KMS-11 (cell line): ENCODE data around the gene ZNF317.
A peak's percentile ranks its signal among the peaks of the same experiment; 100 is the strongest.
"Not testable (repeated sequence)": the region's sequence is repeated elsewhere in the genome, so short reads cannot be mapped to it uniquely, and the experiment has no call there.

ENCODE experiments used
- H2AFZ ChIP-seq: fragments of 200-600 bp; sonication (generic); 2 replicates; pipeline ENCODE4 v1.6.1; 2016; ENCODE audit warnings: antibody characterized with exemption, mixed run types, low read depth
- H3K27ac ChIP-seq: fragments of 200-600 bp; sonication (generic); 2 replicates; pipeline ENCODE4 v1.6.1; 2016; ENCODE audit warnings: mild to moderate bottlenecking, mixed run types
- H3K27me3 ChIP-seq: fragments of 200-600 bp; sonication (generic); 2 replicates; pipeline ENCODE4 v1.6.1; 2017; ENCODE audit warnings: mild to moderate bottlenecking, low read depth, mixed run types, moderate library complexity; ENCODE audit not compliant: insufficient read depth
- H3K36me3 ChIP-seq: fragments of 200-600 bp; sonication (generic); 2 replicates; pipeline ENCODE4 v1.6.1; 2017; ENCODE audit warnings: mild to moderate bottlenecking, mixed run types; ENCODE audit not compliant: insufficient read depth
- H3K4me1 ChIP-seq: fragments of 200-600 bp; sonication (generic); 2 replicates; pipeline ENCODE4 v1.6.1; 2016; ENCODE audit warnings: mild to moderate bottlenecking, low read depth, mixed run types; ENCODE audit not compliant: poor library complexity, severe bottlenecking
- H3K4me2 ChIP-seq: fragments of 200-600 bp; sonication (generic); 2 replicates; pipeline ENCODE4 v1.7.0; 2016; ENCODE audit warnings: mild to moderate bottlenecking, mixed run types
- H3K4me3 ChIP-seq: fragments of 200-600 bp; sonication (generic); IDR thresholded peaks from 2 replicates; pipeline ENCODE4 v1.6.1; 2017; ENCODE audit warnings: low read depth, low read length, mixed read lengths; ENCODE audit not compliant: insufficient read depth
- H3K79me2 ChIP-seq: fragments of 200-600 bp; sonication (generic); 2 replicates; pipeline ENCODE4 v1.6.1; 2016; ENCODE audit warnings: low read depth, mixed run types; ENCODE audit not compliant: insufficient read depth
- H3K9ac ChIP-seq: fragments of 200-600 bp; sonication (generic); 2 replicates; pipeline ENCODE4 v1.6.1; 2016; ENCODE audit warnings: mild to moderate bottlenecking, mixed run types
- H4K20me1 ChIP-seq: fragments of 200-600 bp; sonication (generic); 2 replicates; pipeline ENCODE4 v1.6.1; 2016; ENCODE audit warnings: mild to moderate bottlenecking, mixed run types; ENCODE audit not compliant: insufficient read depth
- TF ChIP-seq, protein P1 (sequence below): fragments of 200-600 bp; sonication (generic); conservative IDR thresholded peaks from 2 replicates; pipeline ENCODE4 v1.6.1; 2017; ENCODE audit warnings: low read depth, mild to moderate bottlenecking, antibody characterized with exemption, low read length, moderate library complexity, mixed read lengths

Gene ZNF317

DNA sequence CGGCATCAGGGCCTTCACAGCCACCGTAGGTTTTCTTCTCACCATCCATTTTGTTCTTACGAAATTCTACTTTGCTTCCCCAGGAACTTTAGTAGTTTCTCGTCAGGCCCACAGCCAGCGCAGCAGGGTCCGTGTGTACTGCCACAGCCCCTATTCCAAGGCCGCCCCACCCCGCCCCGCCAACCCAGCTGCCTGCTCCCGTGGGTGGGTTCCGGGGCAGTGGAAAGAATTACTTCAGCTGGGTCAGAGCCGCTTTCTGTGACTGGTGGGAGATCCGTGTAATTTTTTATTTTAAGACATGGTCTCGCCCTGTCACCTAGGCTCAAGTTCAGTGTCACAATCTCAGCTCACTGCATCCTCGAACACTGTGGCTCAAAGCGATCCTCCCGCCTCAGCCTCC, 42.8 kb downstream of the ZNF317 start:
- Histone ChIP-seq H3K36me3 (no peaks in the 10 kb centered on the region), H3K79me2 (no peaks in the 10 kb centered on the region), H3K4me3 (no peak overlapping the region), H3K27me3 (no peaks in the 10 kb centered on the region; the same call in 1 of the 2 replicates), H4K20me1 (no peaks in the 10 kb centered on the region), H3K4me1 (no peaks in the 10 kb centered on the region), H3K27ac (no peak overlapping the region), H3K4me2 (no peak overlapping the region), H3K9ac (no peak overlapping the region), H2AFZ (no peak overlapping the region)
- TF ChIP-seq, protein P1, sequence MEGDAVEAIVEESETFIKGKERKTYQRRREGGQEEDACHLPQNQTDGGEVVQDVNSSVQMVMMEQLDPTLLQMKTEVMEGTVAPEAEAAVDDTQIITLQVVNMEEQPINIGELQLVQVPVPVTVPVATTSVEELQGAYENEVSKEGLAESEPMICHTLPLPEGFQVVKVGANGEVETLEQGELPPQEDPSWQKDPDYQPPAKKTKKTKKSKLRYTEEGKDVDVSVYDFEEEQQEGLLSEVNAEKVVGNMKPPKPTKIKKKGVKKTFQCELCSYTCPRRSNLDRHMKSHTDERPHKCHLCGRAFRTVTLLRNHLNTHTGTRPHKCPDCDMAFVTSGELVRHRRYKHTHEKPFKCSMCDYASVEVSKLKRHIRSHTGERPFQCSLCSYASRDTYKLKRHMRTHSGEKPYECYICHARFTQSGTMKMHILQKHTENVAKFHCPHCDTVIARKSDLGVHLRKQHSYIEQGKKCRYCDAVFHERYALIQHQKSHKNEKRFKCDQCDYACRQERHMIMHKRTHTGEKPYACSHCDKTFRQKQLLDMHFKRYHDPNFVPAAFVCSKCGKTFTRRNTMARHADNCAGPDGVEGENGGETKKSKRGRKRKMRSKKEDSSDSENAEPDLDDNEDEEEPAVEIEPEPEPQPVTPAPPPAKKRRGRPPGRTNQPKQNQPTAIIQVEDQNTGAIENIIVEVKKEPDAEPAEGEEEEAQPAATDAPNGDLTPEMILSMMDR, result no peak

DNA sequence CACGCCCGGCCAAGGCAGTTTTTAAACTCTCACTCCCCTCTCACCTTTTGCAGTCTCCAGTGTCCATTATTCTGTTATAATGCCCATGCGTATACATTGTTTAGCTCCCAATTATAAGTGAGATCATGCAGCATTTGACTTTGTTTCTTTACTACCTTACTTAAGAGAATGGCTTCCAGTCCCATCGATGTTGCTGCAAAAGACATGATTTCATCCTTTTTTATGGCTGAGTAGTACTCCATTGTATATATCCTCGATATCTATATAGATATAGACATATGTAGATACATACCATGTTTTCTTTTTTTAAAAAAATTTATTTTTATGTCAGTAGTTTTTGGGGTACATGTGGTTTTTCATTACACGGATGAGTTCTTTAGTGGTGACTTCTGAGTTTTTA, 47.0 kb downstream of the ZNF317 start:
- H3K4me3 ChIP-seq, result no peak overlapping the region
- H3K27me3 ChIP-seq, result no peaks in the 10 kb centered on the region
- H2AFZ ChIP-seq, result no peak overlapping the region
- H4K20me1 ChIP-seq, result no peaks in the 10 kb centered on the region
- no peak overlapping the region for H3K4me2 ChIP-seq
- no peaks in the 10 kb centered on the region for H3K36me3 ChIP-seq
- H3K9ac ChIP-seq, result no peak overlapping the region
- H3K4me1 ChIP-seq, result no peaks in the 10 kb centered on the region
- no peak overlapping the region for H3K27ac ChIP-seq
- H3K79me2 ChIP-seq, result no peaks in the 10 kb centered on the region
- TF ChIP-seq, protein P1, result no peak

DNA sequence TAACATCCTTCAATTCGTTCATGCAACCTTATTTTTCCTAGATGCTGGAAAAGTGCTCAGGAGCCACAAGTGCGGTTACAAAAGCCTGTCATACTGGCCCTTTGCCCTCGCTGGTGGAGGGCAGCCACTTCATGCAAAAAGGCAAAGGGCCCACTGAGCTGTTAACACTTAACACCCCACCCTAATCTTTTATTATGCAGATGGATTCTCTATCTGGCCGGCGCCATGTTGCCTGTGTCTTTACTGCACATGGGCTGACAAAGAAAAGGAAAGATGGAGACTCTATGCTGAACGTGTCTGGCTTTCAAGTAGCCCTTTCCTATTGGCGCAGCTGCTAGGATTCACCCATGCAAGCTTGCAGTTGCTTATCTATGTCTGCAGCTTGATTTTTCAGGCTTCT, 49.3 kb downstream of the ZNF317 start:
- H3K4me2 ChIP-seq, result no peak overlapping the region
- H3K79me2 ChIP-seq, result no peaks in the 10 kb centered on the region
- no peaks in the 10 kb centered on the region for H4K20me1 ChIP-seq
- H3K4me1 ChIP-seq, result no peaks in the 10 kb centered on the region
- no peaks in the 10 kb centered on the region for H3K27me3 ChIP-seq
- H2AFZ ChIP-seq, result no peak overlapping the region
- H3K4me3 ChIP-seq, result no peak overlapping the region
- no peak overlapping the region for H3K27ac ChIP-seq
- TF ChIP-seq, protein P1, result no peak
- H3K36me3 ChIP-seq, result no peaks in the 10 kb centered on the region
- no peak overlapping the region for H3K9ac ChIP-seq

DNA sequence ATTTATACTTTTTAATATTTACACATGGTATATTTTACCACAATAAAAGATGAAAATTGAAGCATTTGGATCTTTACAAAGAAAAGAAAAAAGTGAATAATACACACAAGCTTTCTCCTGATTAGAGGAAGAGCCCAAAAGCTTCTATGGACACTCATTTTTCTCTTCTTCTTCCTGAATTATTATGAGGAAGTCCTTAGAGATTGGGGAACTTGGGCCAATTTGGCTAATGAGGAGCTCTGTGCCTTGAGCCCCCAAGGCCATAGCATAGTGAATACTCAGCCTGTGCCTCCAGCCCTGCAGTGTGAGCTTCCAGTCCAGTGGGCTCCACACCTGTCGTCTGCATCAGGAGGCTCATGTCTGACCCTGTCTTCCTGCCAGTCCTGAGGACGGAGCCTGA, 57.8 kb downstream of the ZNF317 start:
- H3K9ac ChIP-seq, H3K4me1 ChIP-seq, H3K36me3 ChIP-seq, H3K27me3 ChIP-seq, H3K79me2 ChIP-seq, H3K27ac ChIP-seq, H2AFZ ChIP-seq, H3K4me2 ChIP-seq, H3K4me3 ChIP-seq, H4K20me1 ChIP-seq: not testable (repeated sequence)

DNA sequence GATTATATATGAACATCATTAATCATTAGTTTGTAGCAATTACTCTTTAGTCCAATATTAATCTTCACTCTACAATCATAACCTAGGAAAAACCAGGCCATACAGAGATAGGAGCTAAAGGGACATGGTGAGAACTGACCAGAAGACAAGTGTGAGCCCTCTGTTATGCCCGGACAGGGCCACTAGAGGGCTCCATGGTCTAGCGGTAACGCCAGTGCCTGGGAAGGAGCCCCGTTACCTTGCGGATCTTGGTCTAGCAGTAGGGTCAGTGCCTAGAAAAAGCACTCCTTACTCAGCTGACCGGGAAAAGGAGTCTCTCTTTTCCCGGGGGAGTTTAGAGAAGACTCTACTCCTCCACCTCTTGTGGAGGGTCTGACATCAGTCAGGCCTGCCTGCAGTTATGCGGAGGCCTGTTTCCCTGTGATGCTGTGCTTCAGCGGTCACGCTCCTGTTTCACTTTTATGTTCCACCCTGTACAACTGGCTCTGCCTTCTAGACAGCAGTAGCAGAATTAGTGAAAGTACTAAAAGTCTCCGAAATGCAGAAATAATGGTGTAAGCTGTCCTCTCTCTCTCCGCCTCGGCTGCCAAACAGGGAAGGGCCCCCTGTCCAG, 65.4 kb downstream of the ZNF317 start:
- Histone ChIP-seq H2AFZ (no peak overlapping the region; the same call in 1 of the 2 replicates), H3K36me3 (no peaks in the 10 kb centered on the region; the same call in 1 of the 2 replicates), H3K4me2 (no peak overlapping the region), H3K4me3 (no peak overlapping the region), H3K9ac (no peak overlapping the region), H4K20me1 (no peaks in the 10 kb centered on the region), H3K27me3 (no peaks in the 10 kb centered on the region), H3K4me1 (no peaks in the 10 kb centered on the region), H3K27ac (no peak overlapping the region), H3K79me2 (no peaks in the 10 kb centered on the region)
- TF ChIP-seq, protein P1, result peak; percentile 75
